ENCODE data around the gene PPDPF. TPM values are rescaled to one million over a fixed set of nuclear protein-coding genes. Genes with fewer than 3 reads are reported as not detected.
A peak's percentile ranks its signal among the peaks of the same experiment; 100 is the strongest.

The PPDPF gene
- total RNA-seq, 2 experiments from 2014 or later = 189 to 194 TPM

DNA sequence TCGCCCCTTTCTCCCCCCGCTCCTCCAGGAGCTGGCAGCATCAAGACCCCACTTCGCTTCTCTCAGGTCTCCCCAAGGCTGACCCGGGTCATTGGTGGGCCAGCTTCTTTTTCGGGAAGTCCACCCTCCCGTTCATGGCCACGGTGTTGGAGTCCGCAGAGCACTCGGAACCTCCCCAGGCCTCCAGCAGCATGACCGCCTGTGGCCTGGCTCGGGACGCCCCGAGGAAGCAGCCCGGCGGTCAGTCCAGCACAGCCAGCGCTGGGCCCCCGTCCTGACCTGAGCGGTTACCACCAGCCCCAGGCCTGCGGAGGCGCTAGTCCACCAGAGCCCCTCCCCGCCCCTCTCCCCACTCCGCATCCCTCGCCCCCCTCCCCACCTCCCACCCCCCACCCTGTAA is 1.0 kb downstream of the PPDPF start:
- Mint-ChIP-seq H3K27ac (peak overlapping the region; percentile 68), H3K36me3 (ENCODE audit: low read depth) (peaks cover 24% of the 10 kb centered on the region), H3K4me1 (ENCODE audit: low read depth) (peaks cover 8% of the 10 kb centered on the region), H3K9me3 (peaks cover 7% of the 10 kb centered on the region), H3K27me3 (ENCODE audit: low read depth) (no peaks in the 10 kb centered on the region), H3K4me3 (peak overlapping the region; percentile 75)
- intact Hi-C loops (cut with micrococcal nuclease) = loop anchor here (2.0 kb wide), 2 partner anchors 25 to 87 kb away; no protein-coding TSS in a partner anchor
- DNase-seq = no peak
- CTCF ChIA-PET = interaction anchor here (1.1 to 1.9 kb wide), 2 partner anchors 16 to 25 kb away, joined by 3 to 8 read pairs; partner anchors contain the start of gene PTK6

DNA sequence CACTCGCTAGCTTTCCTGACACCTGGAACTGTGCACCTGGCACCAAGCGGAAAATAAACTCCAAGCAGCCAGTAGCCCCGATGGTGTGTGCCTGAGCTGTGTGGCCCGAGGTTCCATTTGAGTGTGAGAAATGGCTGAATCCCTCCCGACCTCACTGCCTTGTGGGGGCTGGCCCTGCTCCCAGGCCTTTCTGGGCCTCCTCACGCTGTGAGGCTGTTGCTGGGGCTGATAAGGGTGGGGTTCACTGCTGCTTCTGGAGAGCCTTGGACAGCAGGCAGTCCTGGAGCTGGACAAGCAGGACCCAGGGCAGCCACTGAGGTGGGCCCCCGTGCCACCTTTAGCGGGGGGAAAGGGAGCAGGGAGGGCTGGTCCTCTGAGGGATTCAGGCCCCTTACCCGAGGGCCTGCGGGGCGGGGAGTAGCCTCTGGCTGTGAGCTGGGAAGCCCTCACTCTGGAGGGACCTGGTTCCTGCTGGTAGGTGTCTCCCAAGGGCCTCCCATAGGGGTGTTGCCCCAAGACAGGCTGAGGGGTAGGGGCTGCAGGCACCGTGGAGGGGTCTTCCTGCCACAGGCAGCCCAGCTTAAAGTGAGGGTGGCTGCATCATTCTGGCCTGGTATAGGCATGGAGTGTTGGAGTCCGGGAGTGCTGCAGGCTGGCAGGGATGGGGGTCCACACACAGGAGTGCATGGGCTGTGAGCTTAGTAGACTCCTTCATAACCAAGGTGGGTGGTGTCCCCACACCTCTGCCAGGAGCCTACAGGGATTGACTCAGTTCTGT is 1.7 kb downstream of the PPDPF start:
- Mint-ChIP-seq H3K4me3 (peak overlapping the region; percentile 56), H3K4me1 (ENCODE audit: low read depth) (peaks cover 8% of the 10 kb centered on the region), H3K9me3 (peaks cover 7% of the 10 kb centered on the region), H3K27me3 (ENCODE audit: low read depth) (no peaks in the 10 kb centered on the region), H3K36me3 (ENCODE audit: low read depth) (peaks cover 24% of the 10 kb centered on the region), H3K27ac (peak overlapping the region; percentile 39)
- intact Hi-C loops (cut with micrococcal nuclease) = no loop called here
- no peak for DNase-seq
- CTCF ChIA-PET = interaction anchor here (0.6 to 1.9 kb wide), 3 partner anchors 15 to 41 kb away, joined by 4 to 8 read pairs (median 6); partner anchors contain the start of gene PTK6

GRCh38 chr20:63522981-63523611 is 2.5 kb downstream of the PPDPF start:
- CTCF ChIA-PET = interaction anchor here (0.6 to 1.3 kb wide), 3 partner anchors 14 to 42 kb away, joined by 4 to 6 read pairs (median 4); partner anchors contain the start of gene PTK6
- Mint-ChIP-seq H3K27me3 (ENCODE audit: low read depth) (no peaks in the 10 kb centered on the region), H3K4me1 (ENCODE audit: low read depth) (peaks cover 8% of the 10 kb centered on the region), H3K36me3 (ENCODE audit: low read depth) (peaks cover 24% of the 10 kb centered on the region), H3K4me3 (no peak overlapping the region), H3K9me3 (peaks cover 7% of the 10 kb centered on the region), H3K27ac (no peak overlapping the region)
- no peak for DNase-seq
- intact Hi-C loops (cut with micrococcal nuclease) = no loop called here

DNA sequence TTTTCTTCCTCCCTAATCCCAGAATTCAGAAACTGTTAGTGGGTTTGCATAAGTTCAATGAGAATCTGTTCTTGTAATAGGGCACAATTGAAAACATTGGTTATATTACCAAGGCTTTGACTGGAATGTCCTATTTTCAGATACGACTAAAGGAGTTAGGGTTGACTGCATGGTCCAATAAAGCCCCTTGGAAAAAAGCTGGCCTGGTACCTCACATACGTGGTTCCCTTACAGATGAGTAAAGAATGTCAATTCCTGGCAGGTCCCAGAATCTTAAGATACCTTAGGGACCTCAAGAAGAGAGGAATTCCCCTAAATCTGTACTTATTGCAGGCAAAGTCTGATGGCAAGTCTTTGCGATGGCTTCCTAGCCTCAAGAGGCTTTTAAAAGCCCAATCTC is 4.6 kb downstream of the PPDPF start:
- H3K4me1 Mint-ChIP-seq (ENCODE audit: low read depth) = peaks cover 9% of the 10 kb centered on the region
- intact Hi-C loops (cut with micrococcal nuclease) = no loop called here
- CTCF ChIA-PET = no interaction called here
- no peaks in the 10 kb centered on the region for H3K27me3 Mint-ChIP-seq (ENCODE audit: low read depth)
- H3K36me3 Mint-ChIP-seq (ENCODE audit: low read depth) = peaks cover 24% of the 10 kb centered on the region
- H3K4me3 Mint-ChIP-seq = no peak overlapping the region
- H3K9me3 Mint-ChIP-seq = peaks cover 7% of the 10 kb centered on the region
- no peak for DNase-seq
- H3K27ac Mint-ChIP-seq = no peak overlapping the region

DNA sequence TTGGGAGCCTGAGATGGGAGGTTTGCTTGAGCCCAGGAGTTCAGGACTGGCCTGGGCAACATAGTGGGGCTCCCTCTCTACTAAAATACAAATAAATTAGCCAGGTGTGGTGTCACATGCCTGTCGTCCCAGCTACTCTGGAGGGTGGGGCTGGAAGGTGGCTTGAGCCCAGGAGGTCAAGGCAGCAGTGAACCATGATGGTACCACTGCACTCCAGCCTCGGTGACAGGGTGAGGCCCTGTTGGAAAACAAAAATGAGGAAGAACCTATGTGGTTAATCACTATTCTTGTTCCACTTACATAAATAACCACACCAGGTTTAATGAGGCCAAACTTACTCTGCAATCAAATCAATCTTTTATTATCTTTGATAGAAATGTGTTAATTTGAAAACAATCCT is 5.4 kb downstream of the PPDPF start:
- Mint-ChIP-seq H3K36me3 (ENCODE audit: low read depth) (peaks cover 24% of the 10 kb centered on the region), H3K9me3 (peaks cover 7% of the 10 kb centered on the region), H3K27me3 (ENCODE audit: low read depth) (no peaks in the 10 kb centered on the region), H3K4me3 (no peak overlapping the region), H3K4me1 (ENCODE audit: low read depth) (peaks cover 9% of the 10 kb centered on the region), H3K27ac (no peak overlapping the region)
- intact Hi-C loops (cut with micrococcal nuclease) = no loop called here
- CTCF ChIA-PET = no interaction called here
- no peak for DNase-seq

GRCh38 chr20:63527184-63527583 is 6.6 kb downstream of the PPDPF start:
- no peaks in the 10 kb centered on the region for H3K27me3 Mint-ChIP-seq (ENCODE audit: low read depth)
- H3K4me1 Mint-ChIP-seq (ENCODE audit: low read depth) = peaks cover 9% of the 10 kb centered on the region
- peaks cover 21% of the 10 kb centered on the region for H3K36me3 Mint-ChIP-seq (ENCODE audit: low read depth)
- DNase-seq = no peak
- intact Hi-C loops (cut with micrococcal nuclease) = no loop called here
- H3K9me3 Mint-ChIP-seq = peaks cover 7% of the 10 kb centered on the region
- no peak overlapping the region for H3K27ac Mint-ChIP-seq
- H3K4me3 Mint-ChIP-seq = no peak overlapping the region
- CTCF ChIA-PET = interaction anchor here (1.0 to 1.2 kb wide), 2 partner anchors 10 to 31 kb away, joined by 3 to 4 read pairs; partner anchors contain the start of gene PTK6

- Mint-ChIP-seq H3K27me3 (ENCODE audit: low read depth) (no peaks in the 10 kb centered on the region), H3K27ac (no peak overlapping the region), H3K9me3 (no peaks in the 10 kb centered on the region), H3K4me3 (no peak overlapping the region), H3K36me3 (ENCODE audit: low read depth) (peaks cover 2% of the 10 kb centered on the region), H3K4me1 (ENCODE audit: low read depth) (peaks cover 4% of the 10 kb centered on the region)
- no peak for DNase-seq
- CTCF ChIA-PET = interaction anchor here (0.9 to 1.0 kb wide), 2 partner anchors 9 kb away, joined by 4 read pairs; no protein-coding TSS in a partner anchor
- intact Hi-C loops (cut with micrococcal nuclease) = no loop called here
Observed at GRCh38 chr20:63529180-63529860, 8.8 kb downstream of the PPDPF start.

- CTCF ChIA-PET = interaction anchor here (1.0 kb wide), 1 partner anchor 8 kb away, joined by 4 read pairs; no protein-coding TSS in a partner anchor
- Mint-ChIP-seq H3K4me3 (no peak overlapping the region), H3K9me3 (no peaks in the 10 kb centered on the region), H3K36me3 (ENCODE audit: low read depth) (no peaks in the 10 kb centered on the region), H3K27me3 (ENCODE audit: low read depth) (no peaks in the 10 kb centered on the region), H3K27ac (no peak overlapping the region), H3K4me1 (ENCODE audit: low read depth) (peaks cover 4% of the 10 kb centered on the region)
- intact Hi-C loops (cut with micrococcal nuclease) = loop anchor here (10.0 kb wide), 1 partner anchor 95 kb away; the partner anchor contains the start of gene GMEB2
- DNase-seq = no peak
Observed at GRCh38 chr20:63529861-63530787, 9.6 kb downstream of the PPDPF start.

DNA sequence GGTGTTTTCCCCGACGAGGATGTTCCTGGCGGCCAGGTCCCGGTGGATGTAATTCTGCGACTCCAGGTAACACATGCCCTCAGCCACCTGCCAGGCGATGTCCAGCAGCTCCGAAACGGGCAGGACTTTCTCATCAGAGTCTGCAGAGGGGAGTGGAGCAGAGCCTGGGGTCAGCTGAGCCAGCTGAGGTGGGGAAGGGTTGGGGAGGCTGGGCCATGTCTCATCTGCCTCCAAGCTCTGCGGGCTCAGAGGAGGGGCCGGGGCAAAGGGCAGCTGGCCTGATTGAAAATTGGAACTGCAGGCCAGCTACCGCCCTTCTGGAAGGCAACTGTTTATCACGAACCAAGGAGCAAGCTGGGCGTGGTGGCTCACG is 10.2 kb downstream of the PPDPF start:
- no peak for DNase-seq
- no peaks in the 10 kb centered on the region for H3K9me3 Mint-ChIP-seq
- CTCF ChIA-PET = no interaction called here
- no peaks in the 10 kb centered on the region for H3K36me3 Mint-ChIP-seq (ENCODE audit: low read depth)
- intact Hi-C loops (cut with micrococcal nuclease) = loop anchor here (10.0 kb wide), 1 partner anchor 94 kb away; the partner anchor contains the start of gene GMEB2
- no peak overlapping the region for H3K4me3 Mint-ChIP-seq
- peaks cover 4% of the 10 kb centered on the region for H3K4me1 Mint-ChIP-seq (ENCODE audit: low read depth)
- no peak overlapping the region for H3K27ac Mint-ChIP-seq
- H3K27me3 Mint-ChIP-seq (ENCODE audit: low read depth) = no peaks in the 10 kb centered on the region

GRCh38 chr20:63531686-63532448 is 11.3 kb downstream of the PPDPF start:
- Mint-ChIP-seq H3K4me3 (no peak overlapping the region), H3K27me3 (ENCODE audit: low read depth) (no peaks in the 10 kb centered on the region), H3K36me3 (ENCODE audit: low read depth) (no peaks in the 10 kb centered on the region), H3K9me3 (no peaks in the 10 kb centered on the region), H3K4me1 (ENCODE audit: low read depth) (peaks cover 7% of the 10 kb centered on the region), H3K27ac (no peak overlapping the region)
- peak; percentile 3 for DNase-seq
- CTCF ChIA-PET = no interaction called here
- intact Hi-C loops (cut with micrococcal nuclease) = loop anchor here (10.0 kb wide), 1 partner anchor 93 kb away; the partner anchor contains the start of gene GMEB2

DNA sequence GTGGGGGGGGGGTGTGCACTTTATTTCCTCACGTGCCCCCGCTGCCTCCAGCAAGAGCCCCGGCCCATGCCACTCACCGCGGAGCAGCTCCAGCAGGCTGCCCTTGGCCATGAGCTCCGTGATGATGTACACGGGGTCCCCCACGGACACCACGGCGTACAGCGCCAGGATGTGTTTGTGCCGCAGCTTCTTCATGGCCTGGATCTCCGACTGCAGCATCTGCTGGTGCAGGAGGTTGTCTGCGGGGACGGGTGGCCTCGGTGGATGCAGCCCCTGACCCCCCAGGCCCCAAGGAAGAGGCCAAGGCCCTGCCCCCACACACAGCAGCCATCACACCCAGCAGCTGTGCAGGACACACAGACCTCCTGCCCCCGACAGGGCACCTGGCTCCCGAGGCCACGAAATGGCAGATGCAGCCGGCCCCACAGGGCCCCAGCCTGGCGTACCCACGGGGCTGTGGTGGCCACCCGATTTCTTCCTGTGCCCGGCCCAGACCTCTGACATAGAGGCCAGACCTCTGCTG is 11.9 kb downstream of the PPDPF start:
- Mint-ChIP-seq H3K36me3 (ENCODE audit: low read depth) (no peaks in the 10 kb centered on the region), H3K4me3 (no peak overlapping the region), H3K4me1 (ENCODE audit: low read depth) (peaks cover 9% of the 10 kb centered on the region), H3K27ac (no peak overlapping the region), H3K27me3 (ENCODE audit: low read depth) (no peaks in the 10 kb centered on the region), H3K9me3 (no peaks in the 10 kb centered on the region)
- peak; percentile 2 for DNase-seq
- intact Hi-C loops (cut with micrococcal nuclease) = loop anchor here (10.0 kb wide), 1 partner anchor 92 kb away; the partner anchor contains the start of gene GMEB2
- CTCF ChIA-PET = no interaction called here
